ENCODE data around the gene CFAP46.

Gene CFAP46

DNA sequence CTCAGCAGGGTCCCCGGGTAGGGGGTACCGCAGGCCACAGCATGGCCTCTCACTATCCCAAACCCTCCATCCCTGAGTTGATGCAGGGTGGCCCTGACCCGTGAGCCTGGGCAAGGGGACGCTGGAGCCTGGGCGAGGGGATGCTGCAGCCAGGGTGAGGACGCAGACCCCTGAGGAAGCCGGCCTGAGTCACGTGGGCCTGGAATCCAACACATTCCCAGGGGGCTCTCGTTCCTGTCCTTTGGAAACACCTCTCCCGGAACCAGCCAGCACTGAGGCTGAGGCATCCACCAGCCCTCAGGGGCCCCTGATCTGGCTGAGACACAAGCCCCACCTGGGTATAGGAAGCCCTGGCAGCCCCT, 95.0 kb downstream of the CFAP46 start:
- Histone ChIP-seq H3K36me3 (ENCODE audit: insufficient read depth, low read length) (no peaks in the 10 kb centered on the region), H4K20me1 (ENCODE audit: insufficient read depth, low read length) (no peaks in the 10 kb centered on the region), H3K4me2 (ENCODE audit: insufficient read depth, low read length) (no peak overlapping the region), H3K79me2 (ENCODE audit: insufficient read depth, low read length) (no peaks in the 10 kb centered on the region), H3K9ac (ENCODE audit: low read depth, low read length) (no peak overlapping the region), H3K4me1 (ENCODE audit: insufficient read depth, low read length) (peaks cover 18% of the 10 kb centered on the region), H3K4me3 (ENCODE audit: low read depth in 1 of 2, low read length in 2 of 2) (no peak overlapping the region), H2AFZ (ENCODE audit: low read depth, low read length) (no peak overlapping the region), H3K9me3 (ENCODE audit: insufficient read depth, low read length, severe bottlenecking) (peaks cover 8% of the 10 kb centered on the region), H3K27ac (ENCODE audit: low read length) (no peak overlapping the region), H3K27me3 (ENCODE audit: insufficient read depth, low read length, poor library complexity) (peaks cover 1% of the 10 kb centered on the region)
- TF ChIP-seq, protein P1, sequence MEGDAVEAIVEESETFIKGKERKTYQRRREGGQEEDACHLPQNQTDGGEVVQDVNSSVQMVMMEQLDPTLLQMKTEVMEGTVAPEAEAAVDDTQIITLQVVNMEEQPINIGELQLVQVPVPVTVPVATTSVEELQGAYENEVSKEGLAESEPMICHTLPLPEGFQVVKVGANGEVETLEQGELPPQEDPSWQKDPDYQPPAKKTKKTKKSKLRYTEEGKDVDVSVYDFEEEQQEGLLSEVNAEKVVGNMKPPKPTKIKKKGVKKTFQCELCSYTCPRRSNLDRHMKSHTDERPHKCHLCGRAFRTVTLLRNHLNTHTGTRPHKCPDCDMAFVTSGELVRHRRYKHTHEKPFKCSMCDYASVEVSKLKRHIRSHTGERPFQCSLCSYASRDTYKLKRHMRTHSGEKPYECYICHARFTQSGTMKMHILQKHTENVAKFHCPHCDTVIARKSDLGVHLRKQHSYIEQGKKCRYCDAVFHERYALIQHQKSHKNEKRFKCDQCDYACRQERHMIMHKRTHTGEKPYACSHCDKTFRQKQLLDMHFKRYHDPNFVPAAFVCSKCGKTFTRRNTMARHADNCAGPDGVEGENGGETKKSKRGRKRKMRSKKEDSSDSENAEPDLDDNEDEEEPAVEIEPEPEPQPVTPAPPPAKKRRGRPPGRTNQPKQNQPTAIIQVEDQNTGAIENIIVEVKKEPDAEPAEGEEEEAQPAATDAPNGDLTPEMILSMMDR (IDR thresholded peaks at IDR 0.05; ENCODE audit: borderline replicate concordance, extremely low read depth, low read length, poor library complexity, severe bottlenecking): no peak
- no peak for TF ChIP-seq EZH2 (IDR thresholded peaks at IDR 0.05; ENCODE audit: borderline replicate concordance, low read depth, low read length, severe bottlenecking)
- no peak for ATAC-seq (ENCODE audit: insufficient read depth, low read depth)
- DNase-seq: no peak

DNA sequence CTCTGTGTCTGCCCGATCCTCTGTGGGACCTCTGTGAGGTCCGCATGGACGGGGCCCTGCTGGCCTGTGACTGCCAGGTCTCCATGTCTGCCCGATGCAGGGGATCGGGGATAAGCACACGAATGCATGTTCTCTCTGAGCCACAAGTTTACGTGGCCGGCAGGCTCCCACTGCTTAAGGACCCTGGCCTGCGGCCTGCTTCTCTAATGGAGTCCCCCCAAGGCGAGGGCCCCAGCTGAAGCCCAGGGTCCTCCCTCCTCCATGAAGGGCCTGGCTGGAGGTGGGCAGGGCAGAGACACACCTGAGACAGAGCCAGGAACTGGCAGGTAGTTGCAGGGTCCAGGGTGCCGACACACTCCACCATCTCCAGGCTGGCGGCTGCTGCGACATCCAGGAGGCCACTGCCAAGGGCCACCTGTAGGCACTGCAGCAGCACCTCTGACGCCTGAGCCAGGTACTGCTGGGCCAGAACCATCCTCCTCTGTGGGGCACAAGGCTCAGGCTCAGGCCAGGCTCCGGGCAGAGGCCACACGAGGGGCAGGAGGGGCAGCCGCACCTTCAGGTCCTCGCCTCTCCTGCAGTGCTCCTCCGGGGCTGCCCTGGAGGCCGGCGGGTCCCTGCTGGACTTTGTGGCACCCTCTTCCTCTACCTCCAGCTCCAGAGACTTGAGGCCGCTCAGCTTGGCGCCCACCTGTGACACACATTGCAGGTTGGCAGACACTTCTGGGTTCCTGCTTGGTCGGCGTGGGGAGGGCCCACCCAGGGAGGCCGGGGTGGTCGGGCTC, 95.5 kb downstream of the CFAP46 start:
- DNase-seq (no peak), ATAC-seq (ENCODE audit: insufficient read depth, low read depth) (no peak)
- Histone ChIP-seq H3K27me3 (ENCODE audit: insufficient read depth, low read length, poor library complexity) (no peaks in the 10 kb centered on the region), H3K4me1 (ENCODE audit: insufficient read depth, low read length) (peaks cover 18% of the 10 kb centered on the region), H3K4me3 (ENCODE audit: low read depth in 1 of 2, low read length in 2 of 2) (no peak overlapping the region), H3K27ac (ENCODE audit: low read length) (no peak overlapping the region), H3K9me3 (ENCODE audit: insufficient read depth, low read length, severe bottlenecking) (peaks cover 13% of the 10 kb centered on the region), H3K4me2 (ENCODE audit: insufficient read depth, low read length) (no peak overlapping the region), H3K9ac (ENCODE audit: low read depth, low read length) (no peak overlapping the region), H3K36me3 (ENCODE audit: insufficient read depth, low read length) (no peaks in the 10 kb centered on the region), H4K20me1 (ENCODE audit: insufficient read depth, low read length) (no peaks in the 10 kb centered on the region), H2AFZ (ENCODE audit: low read depth, low read length) (no peak overlapping the region), H3K79me2 (ENCODE audit: insufficient read depth, low read length) (no peaks in the 10 kb centered on the region)
- TF ChIP-seq, protein P1 (IDR thresholded peaks at IDR 0.05; ENCODE audit: borderline replicate concordance, extremely low read depth, low read length, poor library complexity, severe bottlenecking): no peak
- TF ChIP-seq EZH2 (IDR thresholded peaks at IDR 0.05; ENCODE audit: borderline replicate concordance, low read depth, low read length, severe bottlenecking): no peak

DNA sequence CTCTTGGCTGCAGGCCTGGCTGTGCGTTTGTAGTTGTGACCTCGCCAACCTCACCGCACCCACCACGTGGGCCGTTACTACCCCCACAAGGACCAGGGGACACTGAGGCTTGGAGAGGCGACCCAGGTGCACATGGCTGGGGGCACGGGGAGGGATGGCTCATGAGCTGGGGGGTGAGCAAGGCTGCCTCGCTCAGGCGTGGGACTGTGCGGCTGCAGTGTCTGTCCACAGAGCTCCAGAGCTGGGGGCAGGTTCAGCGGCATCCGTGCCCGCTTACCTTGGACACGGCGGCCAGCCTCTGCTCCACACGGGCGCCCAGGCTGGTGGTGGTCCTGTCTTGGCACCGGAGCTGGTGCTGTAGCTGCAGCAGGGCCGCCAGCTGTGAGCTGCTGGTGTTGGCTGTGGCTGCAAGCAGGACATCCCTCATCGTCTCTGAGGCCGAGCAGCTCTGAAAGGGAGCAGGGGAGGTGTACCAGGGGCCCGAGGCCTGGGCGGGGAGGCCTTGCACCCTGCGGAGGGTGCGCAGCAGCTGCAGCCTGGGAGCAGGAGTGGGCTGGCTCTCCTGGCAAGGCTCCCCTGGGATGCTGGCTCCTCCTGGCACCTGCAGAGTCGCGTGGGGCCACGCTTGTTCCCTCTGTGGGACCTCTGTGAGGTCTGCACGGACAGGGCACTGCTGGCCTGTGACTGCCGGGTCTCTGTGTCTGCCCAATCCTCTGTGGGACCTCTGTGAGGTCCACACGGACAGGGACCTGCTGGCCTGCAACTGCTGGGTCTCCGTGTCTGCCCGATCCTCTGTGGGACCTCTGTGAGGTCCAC, 96.4 kb downstream of the CFAP46 start:
- H4K20me1 ChIP-seq (ENCODE audit: insufficient read depth, low read length): no peaks in the 10 kb centered on the region
- H3K36me3 ChIP-seq (ENCODE audit: insufficient read depth, low read length): no peaks in the 10 kb centered on the region
- H3K4me3 ChIP-seq (ENCODE audit: low read depth in 1 of 2, low read length in 2 of 2): no peak overlapping the region
- H3K79me2 ChIP-seq (ENCODE audit: insufficient read depth, low read length): no peaks in the 10 kb centered on the region
- no peak overlapping the region for H2AFZ ChIP-seq (ENCODE audit: low read depth, low read length)
- H3K27me3 ChIP-seq (ENCODE audit: insufficient read depth, low read length, poor library complexity): no peaks in the 10 kb centered on the region
- H3K9me3 ChIP-seq (ENCODE audit: insufficient read depth, low read length, severe bottlenecking): peaks cover 14% of the 10 kb centered on the region
- no peak overlapping the region for H3K27ac ChIP-seq (ENCODE audit: low read length)
- H3K4me2 ChIP-seq (ENCODE audit: insufficient read depth, low read length): no peak overlapping the region
- no peak for ATAC-seq (ENCODE audit: insufficient read depth, low read depth)
- TF ChIP-seq, protein P1 (IDR thresholded peaks at IDR 0.05; ENCODE audit: borderline replicate concordance, extremely low read depth, low read length, poor library complexity, severe bottlenecking): no peak
- no peak for TF ChIP-seq EZH2 (IDR thresholded peaks at IDR 0.05; ENCODE audit: borderline replicate concordance, low read depth, low read length, severe bottlenecking)
- DNase-seq: no peak
- no peak overlapping the region for H3K9ac ChIP-seq (ENCODE audit: low read depth, low read length)
- H3K4me1 ChIP-seq (ENCODE audit: insufficient read depth, low read length): peaks cover 18% of the 10 kb centered on the region
